HG03442 (cell line): ENCODE data around the gene CDC6.

ENCODE experiments used
- ATAC-seq: cut with Tn5 transposase; IDR thresholded peaks from one replicate; pipeline ENCODE4 v1.9.1; 2021; ENCODE audit warnings: mild to moderate bottlenecking, moderate library complexity; ENCODE audit not compliant: unreplicated experiment

The CDC6 gene

GRCh38 chr17:40310882-40311391 is 23.3 kb downstream of the CDC6 start:
- no peak for ATAC-seq

DNA sequence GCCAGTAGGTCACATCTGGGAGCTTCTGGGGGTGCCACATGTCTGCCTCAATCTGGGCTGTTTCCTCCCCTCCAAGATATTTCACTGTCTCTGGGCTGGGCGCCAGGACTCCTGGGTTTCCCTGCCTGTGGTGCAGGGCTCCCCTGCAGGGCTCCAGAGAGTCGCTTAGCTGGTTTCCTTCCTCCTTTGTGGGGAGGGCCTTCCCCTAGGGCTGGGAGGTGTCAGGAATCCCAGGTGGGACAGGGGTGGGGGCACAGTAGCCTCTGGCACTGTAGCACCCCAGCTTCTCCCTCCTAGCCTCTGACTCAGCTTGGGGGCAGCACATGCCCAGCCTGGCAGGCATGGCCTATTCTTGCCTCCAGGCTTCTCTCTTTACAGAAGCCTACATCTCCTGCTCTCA is 23.9 kb downstream of the CDC6 start:
- no peak for ATAC-seq

- no peak for ATAC-seq
Observed at GRCh38 chr17:40312131-40312731, 24.6 kb downstream of the CDC6 start.

- no peak for ATAC-seq
Observed at GRCh38 chr17:40312893-40313667, 25.4 kb downstream of the CDC6 start.

GRCh38 chr17:40313668-40314583 is 26.2 kb downstream of the CDC6 start:
- no peak for ATAC-seq

DNA sequence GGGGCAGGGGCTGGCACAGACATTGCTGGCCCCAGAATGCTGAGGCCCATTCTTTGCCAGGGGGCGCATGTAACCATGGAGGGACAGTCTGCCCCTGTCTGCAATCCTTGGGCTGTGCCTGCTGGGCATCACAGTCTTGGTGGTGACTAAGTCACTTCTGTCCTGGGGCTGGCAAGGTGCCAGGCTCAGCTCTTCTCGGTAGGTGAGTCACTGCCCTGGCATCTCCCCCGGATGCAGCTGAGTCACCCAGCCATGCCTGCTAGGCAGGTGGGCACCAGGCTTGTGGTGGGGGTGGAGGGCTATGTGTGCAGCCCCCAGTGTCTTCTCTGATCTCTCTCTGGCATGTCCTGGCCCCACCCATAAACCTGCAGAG is 26.9 kb downstream of the CDC6 start:
- no peak for ATAC-seq

DNA sequence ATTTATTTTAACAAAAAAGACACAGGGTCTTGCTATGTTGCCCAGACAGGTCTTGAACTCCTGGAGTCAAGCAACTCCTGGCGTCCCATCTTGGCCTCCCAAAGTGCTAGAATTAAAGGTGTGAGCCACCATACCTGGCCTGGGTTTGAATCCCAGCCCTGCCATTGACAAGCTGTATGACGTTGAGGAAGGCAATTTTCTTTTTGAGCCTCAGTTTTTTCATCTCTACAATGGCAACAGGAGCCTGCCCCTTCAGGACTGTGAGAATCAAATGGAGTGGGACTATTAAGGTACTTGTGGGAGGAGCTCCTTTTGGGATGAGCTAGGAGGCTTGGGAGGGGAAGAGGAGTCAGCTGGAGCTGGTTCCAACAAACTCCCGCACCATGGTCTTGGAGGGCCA is 27.5 kb downstream of the CDC6 start:
- ATAC-seq = no peak

GRCh38 chr17:40315678-40316570 is 28.2 kb downstream of the CDC6 start:
- ATAC-seq = no peak

DNA sequence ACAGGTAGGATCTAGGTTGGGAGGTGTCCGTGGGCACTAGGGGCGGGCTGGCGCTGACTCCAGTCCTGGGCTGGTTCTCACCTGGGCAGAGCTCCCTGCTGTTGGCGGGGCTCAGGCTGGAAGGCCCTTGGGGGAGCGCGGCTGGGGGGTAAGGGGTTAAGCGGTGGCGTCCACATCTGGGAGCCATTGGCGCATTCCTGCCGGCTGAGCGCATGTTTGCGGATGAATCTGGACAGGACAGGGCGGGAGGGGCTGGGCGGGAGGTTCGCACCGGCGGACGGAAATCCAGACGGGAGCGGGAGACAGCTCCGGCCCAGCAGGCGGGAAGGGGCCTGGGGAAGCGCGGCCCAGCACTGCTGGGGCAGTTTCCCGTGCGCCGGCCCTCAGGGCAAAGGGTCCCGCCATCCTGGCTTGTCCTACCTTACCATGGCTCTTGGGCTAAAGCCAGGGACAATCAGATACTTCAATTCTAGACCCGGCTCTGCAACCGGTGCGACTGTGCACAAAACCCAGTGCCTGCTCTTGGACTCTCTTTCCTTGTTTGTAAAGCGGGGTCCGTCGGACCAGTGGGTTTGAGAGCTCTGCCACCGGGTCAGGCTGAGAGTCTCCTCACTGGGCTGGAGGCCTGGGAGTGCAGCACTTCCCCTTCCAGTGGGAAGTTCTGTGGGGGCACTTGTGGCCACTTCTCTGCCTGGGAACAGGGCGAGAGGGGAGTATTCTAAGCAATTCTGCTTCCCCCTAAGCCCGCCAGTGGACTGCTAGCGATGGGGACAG is 29.1 kb downstream of the CDC6 start:
- no peak for ATAC-seq

DNA sequence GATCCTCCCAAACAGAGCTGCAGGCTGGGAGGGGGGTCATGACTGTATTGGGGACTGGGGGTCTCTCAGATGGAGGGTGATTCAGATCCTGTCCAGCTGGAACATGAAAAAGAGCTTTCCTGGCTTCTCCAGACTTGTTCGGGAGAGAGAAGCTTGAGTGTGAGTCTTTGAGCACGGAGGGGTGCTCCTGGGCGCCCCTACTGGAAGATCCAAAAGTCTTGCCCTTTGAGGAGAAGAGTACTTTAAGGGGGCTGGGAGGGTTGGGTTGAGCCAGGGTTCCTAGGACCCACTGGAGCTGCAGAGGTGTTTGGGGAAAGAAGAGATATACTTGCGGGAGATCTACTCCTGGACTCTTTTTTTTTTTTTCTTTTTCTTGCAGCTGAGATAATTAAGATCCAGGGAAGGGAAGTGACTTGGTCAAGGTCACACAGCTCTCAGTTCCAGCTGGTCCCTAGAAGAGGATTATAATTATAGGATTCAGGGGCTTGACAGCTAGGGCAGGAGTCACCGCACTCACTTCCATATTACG is 29.7 kb downstream of the CDC6 start:
- ATAC-seq = no peak

DNA sequence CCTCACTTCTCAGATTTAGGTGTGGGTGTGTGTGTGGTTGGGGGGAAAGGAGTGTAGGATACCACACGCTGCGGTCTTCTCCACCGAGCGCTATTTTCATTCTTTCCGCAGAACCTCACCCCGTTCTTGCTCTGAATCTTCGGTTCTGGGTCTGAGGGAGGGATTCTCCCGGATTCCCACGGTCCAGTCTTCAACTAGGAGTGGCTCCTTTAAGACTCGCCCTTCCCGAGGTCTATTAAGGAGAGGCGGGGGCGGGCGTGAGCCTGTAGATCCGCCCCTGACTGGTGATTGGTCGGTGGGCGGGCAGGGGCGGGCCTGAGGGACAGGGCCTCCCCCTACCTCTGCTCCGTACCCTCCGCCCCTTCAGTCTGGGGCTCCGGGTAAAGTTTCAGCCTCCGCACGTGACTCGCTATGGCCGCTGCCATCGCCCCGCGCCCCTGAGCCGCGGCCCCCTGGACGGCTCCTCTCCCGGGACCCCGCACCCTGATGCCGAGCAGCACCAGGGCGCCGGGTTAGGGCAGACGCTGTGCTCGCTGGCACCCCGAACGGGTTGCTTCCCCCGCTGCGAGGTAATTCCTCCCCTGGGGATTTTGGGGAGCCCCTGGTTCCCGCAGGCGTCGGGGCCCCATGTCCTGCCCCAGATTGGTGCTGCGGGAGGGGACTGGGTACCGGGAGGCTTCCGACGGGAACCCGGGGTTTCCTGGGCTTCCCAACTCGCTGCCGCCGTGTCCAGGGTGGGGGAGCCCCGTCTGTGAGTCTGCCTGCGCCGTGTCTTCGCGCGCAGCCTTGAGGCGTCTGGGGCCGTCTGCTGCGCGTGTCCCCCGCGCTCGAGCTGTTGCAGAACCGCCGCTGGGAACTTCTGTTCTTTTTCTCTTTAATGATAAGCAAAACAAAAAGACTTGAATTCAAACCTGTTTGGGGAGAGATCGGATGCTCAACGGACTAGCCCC is 30.5 kb downstream of the CDC6 start:
- ATAC-seq = peak; percentile 56

GRCh38 chr17:40318830-40319391 is 31.2 kb downstream of the CDC6 start:
- ATAC-seq = no peak

- no peak for ATAC-seq
Observed at GRCh38 chr17:40319651-40320540, 32.2 kb downstream of the CDC6 start.

- ATAC-seq = no peak
Observed at GRCh38 chr17:40320756-40321523, 33.3 kb downstream of the CDC6 start.

DNA sequence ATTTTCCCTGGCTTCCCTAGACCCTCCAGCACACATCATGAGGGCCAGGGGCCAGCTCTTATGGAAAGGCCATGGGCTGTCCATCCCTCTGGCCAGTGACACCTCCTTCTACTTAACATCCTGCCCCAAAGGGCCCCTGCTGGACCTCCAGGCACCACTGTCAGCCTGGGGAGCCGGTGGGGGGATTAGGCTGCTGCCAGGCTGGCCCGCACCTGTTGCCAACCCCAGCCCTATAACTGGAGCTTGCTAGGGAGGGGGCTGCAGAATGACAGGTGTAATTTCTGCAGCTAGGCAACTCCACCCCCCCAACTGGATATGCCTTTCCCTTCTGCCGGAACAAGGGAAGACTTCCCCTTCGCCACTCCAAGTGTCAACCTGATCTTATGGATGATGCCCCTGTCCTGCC is 33.8 kb downstream of the CDC6 start:
- no peak for ATAC-seq

- ATAC-seq = no peak
Observed at GRCh38 chr17:40321961-40322357, 34.3 kb downstream of the CDC6 start.
